ENCODE measurements around the gene ESYT2.

DNA sequence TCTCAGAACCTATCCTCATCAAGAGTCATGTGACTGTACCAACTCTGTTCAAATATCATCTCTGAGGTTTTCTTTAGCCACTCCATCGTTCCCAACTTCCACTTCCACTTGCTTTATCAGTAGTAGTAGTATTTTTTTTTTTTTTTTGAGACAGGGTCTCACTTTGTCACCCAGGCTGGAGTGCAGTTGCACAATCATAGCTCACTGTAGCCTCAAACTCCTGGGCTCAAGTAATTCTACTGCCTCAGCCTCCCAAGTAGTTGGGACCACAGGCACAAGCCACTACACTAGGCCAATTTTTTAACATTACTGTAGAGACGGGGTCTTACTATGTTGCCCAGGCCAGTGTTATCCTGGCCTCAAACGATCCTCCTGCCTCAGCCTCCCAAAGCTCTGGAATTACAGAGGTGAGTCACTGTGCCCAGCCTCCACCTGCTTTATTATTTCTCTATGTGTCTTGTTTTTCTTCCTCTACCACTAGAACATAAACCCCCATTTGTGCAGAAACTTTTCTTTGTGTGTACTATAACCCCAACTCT is 130.6 kb downstream of the ESYT2 start:
- no peak for TF ChIP-seq EP300 (IDR thresholded peaks at IDR 0.05)
- TF ChIP-seq, protein P1, sequence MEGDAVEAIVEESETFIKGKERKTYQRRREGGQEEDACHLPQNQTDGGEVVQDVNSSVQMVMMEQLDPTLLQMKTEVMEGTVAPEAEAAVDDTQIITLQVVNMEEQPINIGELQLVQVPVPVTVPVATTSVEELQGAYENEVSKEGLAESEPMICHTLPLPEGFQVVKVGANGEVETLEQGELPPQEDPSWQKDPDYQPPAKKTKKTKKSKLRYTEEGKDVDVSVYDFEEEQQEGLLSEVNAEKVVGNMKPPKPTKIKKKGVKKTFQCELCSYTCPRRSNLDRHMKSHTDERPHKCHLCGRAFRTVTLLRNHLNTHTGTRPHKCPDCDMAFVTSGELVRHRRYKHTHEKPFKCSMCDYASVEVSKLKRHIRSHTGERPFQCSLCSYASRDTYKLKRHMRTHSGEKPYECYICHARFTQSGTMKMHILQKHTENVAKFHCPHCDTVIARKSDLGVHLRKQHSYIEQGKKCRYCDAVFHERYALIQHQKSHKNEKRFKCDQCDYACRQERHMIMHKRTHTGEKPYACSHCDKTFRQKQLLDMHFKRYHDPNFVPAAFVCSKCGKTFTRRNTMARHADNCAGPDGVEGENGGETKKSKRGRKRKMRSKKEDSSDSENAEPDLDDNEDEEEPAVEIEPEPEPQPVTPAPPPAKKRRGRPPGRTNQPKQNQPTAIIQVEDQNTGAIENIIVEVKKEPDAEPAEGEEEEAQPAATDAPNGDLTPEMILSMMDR (IDR thresholded peaks at IDR 0.05), result no peak
- no peak for TF ChIP-seq POLR2A (IDR thresholded peaks at IDR 0.05)
